Type B pancreatic cell (in vitro differentiated cells): Measurements from ENCODE around the gene ZFP36. TPM values are rescaled to one million over a fixed set of nuclear protein-coding genes. Genes with fewer than 3 reads are reported as not detected.
"Not testable (repeated sequence)": the region's sequence is repeated elsewhere in the genome, so short reads cannot be mapped to it uniquely, and the experiment has no call there.

Experiments used
- DNase-seq: peaks from one replicate; pipeline ENCODE4 v3.0.0; 2021; ENCODE audit warnings: mixed read lengths; ENCODE audit not compliant: unreplicated experiment; ENCODE audit errors: extremely low spot score
- H3K27ac Mint-ChIP-seq: 2 replicates; pipeline ENCODE4 v1.8.0; 2021; ENCODE audit warnings: mild to moderate bottlenecking, mixed read lengths
- H3K27me3 Mint-ChIP-seq: 2 replicates; pipeline ENCODE4 v1.8.0; 2021; ENCODE audit warnings: mixed read lengths
- H3K36me3 Mint-ChIP-seq: 2 replicates; pipeline ENCODE4 v1.8.0; 2021; ENCODE audit warnings: mixed read lengths
- H3K4me1 Mint-ChIP-seq: one replicate; pipeline ENCODE4 v1.8.0; 2021; ENCODE audit warnings: mixed read lengths; ENCODE audit not compliant: unreplicated experiment
- H3K4me3 Mint-ChIP-seq: 2 replicates; pipeline ENCODE4 v1.8.0; 2021; ENCODE audit warnings: mild to moderate bottlenecking, mixed read lengths
- H3K9me3 Mint-ChIP-seq: 2 replicates; pipeline ENCODE4 v1.8.0; 2021; ENCODE audit warnings: mixed read lengths
- CTCF ChIP-seq: fragments of 200-600 bp; sonication (generic); conservative IDR thresholded peaks from 2 replicates; pipeline ENCODE4 v1.5.0; 2021; ENCODE audit warnings: antibody characterized with exemption, mild to moderate bottlenecking
- total RNA-seq: library from RNA; stranded (reverse); gene quantifications from 2 replicates; pipeline ENCODE4 v1.2.1, GENCODE V29; 2021; ENCODE audit warnings: low replicate concordance

Gene ZFP36
- total RNA-seq, 1 donor from 2014 or later: 36.0 TPM

DNA sequence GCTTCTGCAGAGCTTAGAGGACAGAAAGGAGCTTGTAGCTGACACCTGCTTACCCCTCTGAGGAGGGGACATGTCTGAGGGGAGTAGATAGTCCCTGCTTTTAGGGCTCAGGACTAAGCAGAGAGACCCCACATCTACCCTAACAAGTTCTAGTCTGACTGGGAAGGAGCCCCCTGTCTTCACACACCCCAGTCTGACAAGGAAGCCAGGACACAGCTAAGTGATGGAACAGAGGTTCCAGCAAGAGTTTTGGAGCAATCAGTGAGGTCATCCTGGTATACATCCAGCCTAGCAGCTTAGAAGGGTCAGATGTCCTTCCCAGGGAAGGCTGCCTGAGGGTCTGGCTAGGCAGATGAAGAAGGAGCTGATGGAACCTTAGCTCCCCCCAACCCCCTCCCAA is 30.7 kb upstream of the ZFP36 start:
- DNase-seq: no peak
- no peaks in the 10 kb centered on the region for H3K9me3 Mint-ChIP-seq
- no peak overlapping the region for H3K4me3 Mint-ChIP-seq
- no peaks in the 10 kb centered on the region for H3K27me3 Mint-ChIP-seq
- TF ChIP-seq CTCF: no peak
- H3K27ac Mint-ChIP-seq: no peak overlapping the region
- H3K36me3 Mint-ChIP-seq: peaks cover 24% of the 10 kb centered on the region
- no peaks in the 10 kb centered on the region for H3K4me1 Mint-ChIP-seq

DNA sequence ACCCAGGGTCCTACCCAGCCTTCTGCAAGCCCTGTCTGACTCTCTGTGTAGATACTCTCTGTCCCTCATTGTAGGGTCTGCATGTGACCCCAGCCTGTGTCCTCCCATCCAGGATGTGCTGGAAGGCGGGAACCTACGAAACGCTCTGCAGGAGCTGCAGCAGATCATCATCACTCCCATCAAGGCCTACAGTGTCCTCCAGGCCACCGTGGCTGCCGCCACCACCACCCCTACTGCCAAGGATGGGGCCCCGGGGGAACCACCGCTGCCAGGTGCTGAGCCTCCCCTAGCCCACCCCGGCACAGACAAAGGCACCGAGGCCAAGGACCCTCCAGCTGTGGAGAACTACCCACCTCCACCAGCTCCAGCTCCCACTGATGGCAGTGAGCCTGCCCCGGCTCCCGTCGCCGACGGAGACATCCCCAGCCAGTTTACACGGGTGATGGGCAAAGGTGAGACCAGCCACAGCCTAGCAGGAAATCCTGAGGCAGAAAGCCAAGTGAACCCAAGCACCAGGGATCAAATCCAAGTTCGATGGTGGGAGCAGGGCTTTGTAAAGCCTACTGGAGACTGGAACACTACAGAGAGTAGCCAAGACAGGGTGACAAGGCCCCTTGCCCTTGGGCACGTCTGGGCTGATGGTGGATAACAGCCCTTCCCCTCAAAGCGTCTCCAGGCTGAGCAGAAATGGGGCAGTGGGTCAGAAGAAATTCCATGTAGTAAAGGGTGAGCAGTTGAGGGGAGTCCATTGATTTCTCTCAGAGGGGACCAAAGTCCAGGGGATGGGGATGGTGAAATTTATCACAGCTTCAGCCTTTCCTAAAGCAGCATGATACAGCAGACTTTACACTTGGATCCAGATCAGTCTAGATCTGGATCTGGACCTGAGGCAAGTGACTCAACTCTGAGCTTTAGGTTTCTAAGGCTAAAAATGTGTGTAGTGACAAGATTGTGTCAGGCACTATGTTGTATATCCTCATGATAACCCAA is 29.0 kb upstream of the ZFP36 start:
- no peak for TF ChIP-seq CTCF
- Mint-ChIP-seq H3K4me3 (no peak overlapping the region), H3K4me1 (no peaks in the 10 kb centered on the region)

DNA sequence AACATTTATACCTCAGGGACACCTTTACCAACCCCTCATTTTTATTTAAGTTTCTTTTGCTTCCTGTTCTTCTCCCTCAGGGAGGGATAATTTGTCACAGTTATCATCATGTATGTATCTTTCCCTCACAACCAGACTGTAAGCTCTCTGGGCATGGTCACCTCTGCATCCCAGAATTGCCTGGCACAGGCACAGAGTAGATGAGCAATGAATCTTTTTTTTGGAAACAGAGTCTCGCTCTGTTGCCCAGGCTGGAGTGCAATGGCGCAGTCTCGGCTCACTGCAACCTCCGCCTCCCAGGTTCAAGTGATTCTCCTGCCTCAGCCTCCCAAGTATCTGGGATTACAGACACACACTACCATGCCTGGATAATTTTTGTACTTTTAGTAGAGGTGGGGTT is 27.3 kb upstream of the ZFP36 start:
- H3K4me3 Mint-ChIP-seq, H3K4me1 Mint-ChIP-seq, H3K27me3 Mint-ChIP-seq, H3K9me3 Mint-ChIP-seq, DNase-seq, H3K27ac Mint-ChIP-seq: not testable (repeated sequence)
- peaks cover 19% of the 10 kb centered on the region for H3K36me3 Mint-ChIP-seq

More for the DNA sequence above, 29.0 kb upstream of the ZFP36 start:
- DNase-seq: no peak
- Mint-ChIP-seq H3K9me3 (no peaks in the 10 kb centered on the region), H3K36me3 (peaks cover 23% of the 10 kb centered on the region), H3K27ac (no peak overlapping the region), H3K27me3 (no peaks in the 10 kb centered on the region)

DNA sequence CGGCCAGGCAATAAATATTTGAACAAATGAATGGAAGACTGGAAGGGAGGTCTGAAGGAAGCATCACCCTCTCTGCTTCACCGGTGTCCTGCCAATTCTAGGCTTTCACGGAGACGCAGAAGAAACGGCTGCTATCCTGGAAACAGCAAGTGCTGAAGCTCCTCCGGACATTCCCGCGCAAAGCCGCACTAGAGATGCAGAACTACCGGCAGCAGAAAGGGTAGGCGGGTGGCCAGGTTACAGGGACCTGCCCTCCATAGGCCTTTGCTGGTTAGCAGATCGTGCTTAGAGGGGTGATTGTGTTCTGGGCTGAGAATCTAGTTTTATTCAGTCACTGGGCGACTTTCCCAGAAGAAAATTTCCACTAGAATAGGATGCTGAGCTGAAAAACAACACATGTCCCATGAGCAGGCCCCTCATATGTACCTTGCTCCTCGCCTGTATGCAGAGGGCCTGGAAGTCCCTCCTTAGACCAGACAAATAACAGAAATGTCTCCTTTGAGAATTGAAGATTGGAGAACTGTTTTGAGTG is 26.7 kb upstream of the ZFP36 start:
- no peak for DNase-seq
- Mint-ChIP-seq H3K36me3 (peaks cover 16% of the 10 kb centered on the region), H3K9me3 (no peaks in the 10 kb centered on the region), H3K27ac (no peak overlapping the region), H3K4me1 (no peaks in the 10 kb centered on the region), H3K4me3 (no peak overlapping the region), H3K27me3 (no peaks in the 10 kb centered on the region)
- TF ChIP-seq CTCF: no peak

- DNase-seq: no peak
- Mint-ChIP-seq H3K27ac (no peak overlapping the region), H3K4me1 (no peaks in the 10 kb centered on the region), H3K4me3 (no peak overlapping the region), H3K9me3 (no peaks in the 10 kb centered on the region), H3K27me3 (no peaks in the 10 kb centered on the region), H3K36me3 (peaks cover 13% of the 10 kb centered on the region)
- TF ChIP-seq CTCF: no peak
Observed at GRCh38 chr19:39380521-39381502, 25.8 kb upstream of the ZFP36 start.
